ENCODE data around the gene NLGN1.
"Not testable (repeated sequence)": the region's sequence is repeated elsewhere in the genome, so short reads cannot be mapped to it uniquely, and the experiment has no call there.

The NLGN1 gene

GRCh38 chr3:174220775-174221554, 823.4 kb downstream of the NLGN1 start:
- DNase-seq (ENCODE audit: low spot score): no peak

- DNase-seq (ENCODE audit: low spot score): no peak
Measured at GRCh38 chr3:174223042-174223441, 825.5 kb downstream of the NLGN1 start.

GRCh38 chr3:174223626-174224025, 826.1 kb downstream of the NLGN1 start:
- no peak for DNase-seq (ENCODE audit: low spot score)

- DNase-seq (ENCODE audit: low spot score): no peak
Measured at GRCh38 chr3:174229916-174230315, 832.4 kb downstream of the NLGN1 start.

- not testable (repeated sequence) for DNase-seq (ENCODE audit: low spot score)
Measured at GRCh38 chr3:174232028-174232657, 834.6 kb downstream of the NLGN1 start.

- no peak for DNase-seq (ENCODE audit: low spot score)
Measured at GRCh38 chr3:174232658-174233429, 835.3 kb downstream of the NLGN1 start.

- DNase-seq (ENCODE audit: low spot score): no peak
Measured at GRCh38 chr3:174233511-174233910, 836.0 kb downstream of the NLGN1 start.

- DNase-seq (ENCODE audit: low spot score): no peak
Measured at GRCh38 chr3:174242311-174243041, 844.9 kb downstream of the NLGN1 start.

- DNase-seq (ENCODE audit: low spot score): no peak
Measured at GRCh38 chr3:174243171-174243570, 845.6 kb downstream of the NLGN1 start.

- DNase-seq (ENCODE audit: low spot score): no peak
Measured at GRCh38 chr3:174247687-174248152, 850.2 kb downstream of the NLGN1 start.

GRCh38 chr3:174251681-174252080, 854.1 kb downstream of the NLGN1 start:
- no peak for DNase-seq (ENCODE audit: low spot score)

- DNase-seq (ENCODE audit: low spot score): no peak
Measured at GRCh38 chr3:174253196-174253823, 855.8 kb downstream of the NLGN1 start.

- no peak for DNase-seq (ENCODE audit: low spot score)
Measured at GRCh38 chr3:174253940-174254339, 856.4 kb downstream of the NLGN1 start.

GRCh38 chr3:174255454-174255853, 857.9 kb downstream of the NLGN1 start:
- no peak for DNase-seq (ENCODE audit: low spot score)

- no peak for DNase-seq (ENCODE audit: low spot score)
Measured at GRCh38 chr3:174266476-174266875, 868.9 kb downstream of the NLGN1 start.

GRCh38 chr3:174268061-174268460, 870.5 kb downstream of the NLGN1 start:
- no peak for DNase-seq (ENCODE audit: low spot score)

GRCh38 chr3:174268586-174268985, 871.0 kb downstream of the NLGN1 start:
- no peak for DNase-seq (ENCODE audit: low spot score)

- DNase-seq (ENCODE audit: low spot score): no peak
Measured at GRCh38 chr3:174270841-174271240, 873.3 kb downstream of the NLGN1 start.

GRCh38 chr3:174275336-174275735, 877.8 kb downstream of the NLGN1 start:
- DNase-seq (ENCODE audit: low spot score): no peak

GRCh38 chr3:174276826-174277225, 879.3 kb downstream of the NLGN1 start:
- no peak for DNase-seq (ENCODE audit: low spot score)

GRCh38 chr3:174278094-174278493, 880.5 kb downstream of the NLGN1 start:
- no peak for DNase-seq (ENCODE audit: low spot score)

- no peak for DNase-seq (ENCODE audit: low spot score)
Measured at GRCh38 chr3:174280186-174280585, 882.6 kb downstream of the NLGN1 start.

Data from CD4-positive, alpha-beta T cell treated with Interleukin-2 at 100 ng/mL for 4 hours (primary cell).